ENCODE results near the gene ACBD3. TPM values are rescaled to one million over a fixed set of nuclear protein-coding genes. Genes with fewer than 3 reads are reported as not detected.

The ACBD3 gene
- polyA plus RNA-seq, 1 experiment = 63.0 TPM

GRCh38 chr1:226128487-226129075 lies 58.0 kb downstream of the ACBD3 start:
- CTCF ChIA-PET = interaction anchor here (1.1 to 7.0 kb wide), 2 partner anchors 64 to 69 kb away, joined by 4 to 184 read pairs; no protein-coding TSS in a partner anchor
- TF ChIP-seq CTCF (IDR thresholded peaks at IDR 0.05; ENCODE audit: low read depth, low read length) = no peak
- POLR2A ChIA-PET = no interaction called here
- no peak overlapping the region for H3K4me3 ChIP-seq (ENCODE audit: low read depth, low read length)
- DNase-seq (ENCODE audit: low read depth, low spot score) = no peak
- H3K9me3 ChIP-seq (ENCODE audit: control insufficient read depth, insufficient read depth, low read length) = no peaks in the 10 kb centered on the region; the same call in 1 of the 2 replicates
- H3K27ac ChIP-seq (ENCODE audit: low read depth, low read length) = no peak overlapping the region
- no peaks in the 10 kb centered on the region for H3K27me3 ChIP-seq (ENCODE audit: control insufficient read depth, insufficient read depth, low read length)

- POLR2A ChIA-PET = no interaction called here
- Histone ChIP-seq H3K27ac (ENCODE audit: low read depth, low read length) (no peak overlapping the region), H3K27me3 (ENCODE audit: control insufficient read depth, insufficient read depth, low read length) (no peaks in the 10 kb centered on the region), H3K4me3 (ENCODE audit: low read depth, low read length) (no peak overlapping the region), H3K9me3 (ENCODE audit: control insufficient read depth, insufficient read depth, low read length) (no peaks in the 10 kb centered on the region; the same call in 1 of the 2 replicates)
- no peak for TF ChIP-seq CTCF (IDR thresholded peaks at IDR 0.05; ENCODE audit: low read depth, low read length)
- CTCF ChIA-PET = interaction anchor here (1.9 to 7.0 kb wide), 8 partner anchors 16 to 206 kb away, joined by 7 to 184 read pairs (median 27); no protein-coding TSS in a partner anchor
- no peak for DNase-seq (ENCODE audit: low read depth, low spot score)
These were observed 59.5 kb downstream of the ACBD3 start for GRCh38 chr1:226126824-226127569.

GRCh38 chr1:226125831-226126230 lies 60.7 kb downstream of the ACBD3 start:
- H3K9me3 ChIP-seq (ENCODE audit: control insufficient read depth, insufficient read depth, low read length) = no peaks in the 10 kb centered on the region; the same call in 1 of the 2 replicates
- ChIA-PET POLR2A (no interaction called here), CTCF (interaction anchor here (0.5 to 7.0 kb wide), 65 partner anchors 8 to 814 kb away, joined by 3 to 184 read pairs (median 5); partner anchors contain the start of genes COQ8A, H3-3A and PARP1)
- H3K27ac ChIP-seq (ENCODE audit: low read depth, low read length) = no peak overlapping the region
- no peaks in the 10 kb centered on the region for H3K27me3 ChIP-seq (ENCODE audit: control insufficient read depth, insufficient read depth, low read length)
- DNase-seq (ENCODE audit: low read depth, low spot score) = no peak
- H3K4me3 ChIP-seq (ENCODE audit: low read depth, low read length) = no peak overlapping the region
- no peak for TF ChIP-seq CTCF (IDR thresholded peaks at IDR 0.05; ENCODE audit: low read depth, low read length)

- Histone ChIP-seq H3K4me3 (ENCODE audit: low read depth, low read length) (no peak overlapping the region), H3K9me3 (ENCODE audit: control insufficient read depth, insufficient read depth, low read length) (no peaks in the 10 kb centered on the region; the same call in 1 of the 2 replicates), H3K27me3 (ENCODE audit: control insufficient read depth, insufficient read depth, low read length) (no peaks in the 10 kb centered on the region), H3K27ac (ENCODE audit: low read depth, low read length) (no peak overlapping the region)
- peak; percentile 44 for DNase-seq (ENCODE audit: low read depth, low spot score)
- POLR2A ChIA-PET = no interaction called here
- CTCF ChIA-PET = interaction anchor here (0.5 to 7.0 kb wide), 64 partner anchors 8 to 815 kb away, joined by 3 to 184 read pairs (median 5); partner anchors contain the start of genes COQ8A, H3-3A and PARP1
- peak; percentile 94 for TF ChIP-seq CTCF (IDR thresholded peaks at IDR 0.05; ENCODE audit: low read depth, low read length)
These were observed 61.4 kb downstream of the ACBD3 start for GRCh38 chr1:226125097-226125630.

All from AG04450 (cell line).